Endothelial cell of umbilical vein (primary cell): ENCODE data around the gene PAN3. TPM values are rescaled to one million over a fixed set of nuclear protein-coding genes. Genes with fewer than 3 reads are reported as not detected.

ENCODE experiments used
- BruUV-seq: library from RNA; stranded (reverse); fragments of 400-500 nt; replicated peaks from 2 replicates; lab custom pipeline; 2021; lab: Mats Ljungman, UMichigan
- CTCF ChIA-PET: fragments of 300-600, 350-600 bp; sonication (Branson Sonifier 250); formaldehyde crosslinking; loops from one replicate; lab custom pipeline; 2021; ENCODE audit warnings: antibody characterized with exemption, inconsistent platforms; lab: Charles Lee
- POLR2A ChIA-PET: fragments of 300-600, 350-600 bp; sonication (Branson Sonifier 250); formaldehyde crosslinking; loops from one replicate; lab custom pipeline; 2021; ENCODE audit warnings: antibody characterized with exemption, inconsistent platforms; lab: Charles Lee
- DNase-seq: peaks from one replicate; pipeline ENCODE4 v3.0.0-alpha.2; 2011; ENCODE audit warnings: low read depth, low spot score
- FAIRE-seq: peaks from 2 replicates; lab custom pipeline; 2011; peaks lifted over from hg19 to GRCh38; lab: Jason Lieb, UNC
- H2AFZ ChIP-seq: 2 replicates; pipeline ENCODE4 v1.6.0; 2012; ENCODE audit warnings: low read depth, low read length, control low read depth, inconsistent platforms
- H3K27ac ChIP-seq: 2 replicates; pipeline ENCODE4 v1.5.1; 2011; ENCODE audit warnings: low read depth, mild to moderate bottlenecking, control low read depth, low read length, moderate library complexity; ENCODE audit not compliant: insufficient read depth
- H3K27me3 ChIP-seq, 2 experiments: 2 replicates each; pipeline versions ENCODE4 v1.6.0 to v1.6.1; 2011; ENCODE audit warnings: low read length in 2 of 2, mixed read lengths in 1 of 2; ENCODE audit not compliant: control insufficient read depth in 2 of 2, insufficient read depth in 2 of 2
- H3K36me3 ChIP-seq, 2 experiments: 2 replicates in 1 of 2; 3 replicates in 1 of 2; pipeline ENCODE4 v1.5.1; 2011; ENCODE audit warnings: low read length in 2 of 2, mild to moderate bottlenecking in 1 of 2, moderate library complexity in 1 of 2; ENCODE audit not compliant: control insufficient read depth in 2 of 2, insufficient read depth in 2 of 2; ENCODE audit errors: extremely low read depth in 1 of 2
- H3K4me1 ChIP-seq: 3 replicates; pipeline ENCODE4 v1.5.1; 2011; ENCODE audit warnings: mild to moderate bottlenecking, low read length; ENCODE audit not compliant: control insufficient read depth, insufficient read depth; ENCODE audit errors: extremely low read depth
- H3K4me2 ChIP-seq: 2 replicates; pipeline ENCODE4 v1.6.1; 2011; ENCODE audit warnings: low read length, control low read depth, mixed read lengths; ENCODE audit not compliant: insufficient read depth
- H3K4me3 ChIP-seq, 3 experiments: fragments of 200-600 bp in 1 of 3; sonication (generic), shearing (Covaris generic) in 1 of 3; replicated peaks in 1 of 3; 2 replicates each; pipeline ENCODE4 v1.5.1; 2011 to 2016; ENCODE audit warnings: control low read depth in 3 of 3, low read length in 3 of 3, mild to moderate bottlenecking in 2 of 3, inconsistent platforms in 1 of 3, low read depth in 1 of 3, moderate library complexity in 1 of 3; ENCODE audit not compliant: insufficient read depth in 1 of 3
- H3K79me2 ChIP-seq: 2 replicates; pipeline ENCODE4 v1.6.0; 2012; ENCODE audit warnings: low read length, inconsistent platforms; ENCODE audit not compliant: control insufficient read depth, insufficient read depth
- H3K9ac ChIP-seq: replicated peaks from 2 replicates; pipeline ENCODE3; 2011; ENCODE audit warnings: low read length, control low read depth; ENCODE audit not compliant: insufficient read depth; ENCODE audit errors: extremely low read depth
- H3K9me1 ChIP-seq: replicated peaks from 3 replicates; pipeline ENCODE4 v1.6.0; 2011; ENCODE audit warnings: mild to moderate bottlenecking, low read length; ENCODE audit not compliant: control insufficient read depth, insufficient read depth; ENCODE audit errors: extremely low read depth
- H3K9me3 ChIP-seq: replicated peaks from 2 replicates; pipeline ENCODE4 v1.5.1; 2012; ENCODE audit warnings: low read length, inconsistent platforms; ENCODE audit not compliant: control insufficient read depth, insufficient read depth
- H4K20me1 ChIP-seq: replicated peaks from 2 replicates; pipeline ENCODE3; 2011; ENCODE audit warnings: mild to moderate bottlenecking, low read length; ENCODE audit not compliant: control insufficient read depth, insufficient read depth; ENCODE audit errors: extremely low read depth
- CTCF ChIP-seq, 2 donors: IDR thresholded peaks; 1 replicate in 1 of 2; 2 replicates in 1 of 2; pipeline ENCODE4 v1.5.1; 2011; ENCODE audit warnings: low read length in 2 of 2, mild to moderate bottlenecking in 2 of 2, moderate library complexity in 2 of 2, control low read depth in 1 of 2, inconsistent platforms in 1 of 2, low read depth in 1 of 2; ENCODE audit not compliant: insufficient read depth in 1 of 2; ENCODE audit errors: extremely low read depth in 1 of 2
- EZH2 ChIP-seq: IDR thresholded peaks from 2 replicates; pipeline ENCODE4 v1.6.1; 2012; ENCODE audit warnings: borderline replicate concordance, low read depth, mild to moderate bottlenecking, moderate library complexity, low read length, inconsistent platforms; ENCODE audit not compliant: severe bottlenecking
- FOS ChIP-seq: IDR thresholded peaks from 2 replicates; pipeline ENCODE4 v1.6.1; 2011; ENCODE audit warnings: mild to moderate bottlenecking, low read length, moderate library complexity, borderline replicate concordance; ENCODE audit not compliant: insufficient read depth
- GATA2 ChIP-seq: IDR thresholded peaks from 2 replicates; pipeline ENCODE4 v1.7.0; 2011; ENCODE audit warnings: low read depth, mild to moderate bottlenecking, moderate library complexity, mixed read lengths, low read length; ENCODE audit not compliant: insufficient read length, insufficient read depth
- JUN ChIP-seq: IDR thresholded peaks from 2 replicates; pipeline ENCODE4 v1.6.1; 2011; ENCODE audit warnings: borderline replicate concordance, low read depth; ENCODE audit not compliant: insufficient read length, insufficient read depth
- MAX ChIP-seq: IDR thresholded peaks from 2 replicates; pipeline ENCODE4 v1.6.1; 2011; ENCODE audit not compliant: insufficient read depth, insufficient read length
- MYC ChIP-seq: IDR thresholded peaks from one replicate; pipeline ENCODE4 v1.6.1; 2011; ENCODE audit warnings: mild to moderate bottlenecking, low read depth, low read length
- POLR2A ChIP-seq: IDR thresholded peaks from 2 replicates; pipeline ENCODE4 v1.6.1; 2012; ENCODE audit warnings: low read depth, mild to moderate bottlenecking, control low read depth, low read length
- POLR2AphosphoS5 ChIP-seq: IDR thresholded peaks from 2 replicates; pipeline ENCODE4 v1.6.1; 2012; ENCODE audit warnings: low read depth, mild to moderate bottlenecking, control low read depth, low read length, moderate library complexity; ENCODE audit not compliant: insufficient read depth
- dilution Hi-C: fragments of 300-500 bp; cut with MboI; formaldehyde crosslinking; loops from one replicate; pipeline ENCODE4 v1.15.0; 2019; ENCODE audit warnings: low sequenced_read_pairs; ENCODE audit not compliant: extremely low pct_ligation_motif_present
- intact Hi-C: fragments of 100-400 bp; cut with micrococcal nuclease; formaldehyde crosslinking; loops from one replicate; pipeline ENCODE4 v1.10.0; 2022
- polyA plus RNA-seq, 4 experiments: library from polyadenylated mRNA; depleted of rRNA in 3 of 4; stranded (reverse) in 3 of 4; unstranded in 1 of 4; fragments of >200 nt; gene quantifications; 2 replicates each; pipeline versions ENCODE4 v1.2.1 to v1.2.3, GENCODE V29; 2011 to 2012; ENCODE audit warnings: missing spikeins in 1 of 4
- total RNA-seq: library from RNA; stranded (reverse); gene quantifications from 2 replicates; pipeline ENCODE4 v1.2.3, GENCODE V29; 2021

The PAN3 gene
- total and polyA plus RNA-seq, 2 donors (not counting 3 experiments of a cell fraction or from before 2014, with no cell fraction given), result 8.5 to 31.9 TPM

GRCh38 chr13:28237944-28238343, 99.6 kb downstream of the PAN3 start:
- peaks cover 0 to 3% of the 10 kb centered on the region in 2 experiments for H3K36me3 ChIP-seq
- dilution Hi-C loops, result no loop called here
- no peaks in the 10 kb centered on the region for H3K27me3 ChIP-seq
- ChIA-PET POLR2A (no interaction called here), CTCF (no interaction called here)
- no peaks in the 10 kb centered on the region for H3K4me1 ChIP-seq
- H2AFZ ChIP-seq, result no peak overlapping the region
- H3K79me2 ChIP-seq, result no peaks in the 10 kb centered on the region
- DNase-seq (no peak), FAIRE-seq (no peak)
- no peaks in the 10 kb centered on the region for H4K20me1 ChIP-seq
- no peak overlapping the region for H3K27ac ChIP-seq
- no TSS peak for BruUV-seq
- no peaks in the 10 kb centered on the region for H3K9me3 ChIP-seq
- H3K9me1 ChIP-seq, result no peaks in the 10 kb centered on the region
- TF ChIP-seq MYC (no peak), FOS (no peak), POLR2AphosphoS5 (no peak), CTCF (IDR thresholded peaks at IDR 0.05; ENCODE audit: extremely low read depth in 1 of 2, insufficient read depth in 1 of 2, low read depth in 1 of 2, low read length in 2 of 2) (no peak), JUN (no peak), GATA2 (no peak), POLR2A (no peak), EZH2 (no peak), MAX (no peak)
- H3K9ac ChIP-seq, result no peak overlapping the region
- no peak overlapping the region for H3K4me3 ChIP-seq
- no peak overlapping the region for H3K4me2 ChIP-seq
- intact Hi-C loops, result no loop called here
